Progenitor cell of endocrine pancreas (in vitro differentiated cells): ENCODE results near the gene SYPL1. TPM values are rescaled to one million over a fixed set of nuclear protein-coding genes. Genes with fewer than 3 reads are reported as not detected.
"Not testable (repeated sequence)": the region's sequence is repeated elsewhere in the genome, so short reads cannot be mapped to it uniquely, and the experiment has no call there.

ENCODE experiments used
- DNase-seq: peaks from one replicate; pipeline ENCODE4 v3.0.0; 2021; ENCODE audit warnings: low spot score; ENCODE audit not compliant: unreplicated experiment
- H3K27ac Mint-ChIP-seq: 2 replicates; pipeline ENCODE4 v1.8.0; 2021; ENCODE audit warnings: mild to moderate bottlenecking, moderate library complexity, mixed read lengths
- H3K27me3 Mint-ChIP-seq: 2 replicates; pipeline ENCODE4 v1.8.0; 2021; ENCODE audit warnings: mixed read lengths
- H3K36me3 Mint-ChIP-seq: 2 replicates; pipeline ENCODE4 v1.8.0; 2022; ENCODE audit warnings: mixed read lengths; ENCODE audit not compliant: insufficient read depth
- H3K4me1 Mint-ChIP-seq: 2 replicates; pipeline ENCODE4 v1.8.0; 2021; ENCODE audit warnings: low read depth, mixed read lengths
- H3K4me3 Mint-ChIP-seq: 2 replicates; pipeline ENCODE4 v1.8.0; 2021; ENCODE audit warnings: low read depth, mild to moderate bottlenecking, moderate library complexity, mixed read lengths
- H3K9me3 Mint-ChIP-seq: 2 replicates; pipeline ENCODE4 v1.8.0; 2021; ENCODE audit warnings: low read depth, mixed read lengths
- CTCF ChIP-seq: fragments of 200-600 bp; sonication (generic); IDR thresholded peaks from one replicate; pipeline ENCODE4 v1.5.0; 2021; ENCODE audit warnings: antibody characterized with exemption, mild to moderate bottlenecking; ENCODE audit not compliant: unreplicated experiment
- total RNA-seq: library from RNA; stranded (reverse); gene quantifications from 2 replicates; pipeline ENCODE4 v1.2.1, GENCODE V29; 2021

Gene SYPL1
- total RNA-seq, 1 donor from 2014 or later: 60.3 TPM

GRCh38 chr7:106139265-106140251, 27.4 kb upstream of the SYPL1 start:
- Mint-ChIP-seq H3K9me3 (no peaks in the 10 kb centered on the region), H3K27ac (no peak overlapping the region), H3K4me3 (no peak overlapping the region), H3K27me3 (peaks cover 10% of the 10 kb centered on the region), H3K4me1 (no peaks in the 10 kb centered on the region), H3K36me3 (no peaks in the 10 kb centered on the region)
- TF ChIP-seq CTCF: no peak
- no peak for DNase-seq

- H3K27ac Mint-ChIP-seq: no peak overlapping the region
- H3K4me1 Mint-ChIP-seq: no peaks in the 10 kb centered on the region
- no peak for TF ChIP-seq CTCF
- H3K4me3 Mint-ChIP-seq: no peak overlapping the region
- DNase-seq: no peak
- H3K27me3 Mint-ChIP-seq: peaks cover 10% of the 10 kb centered on the region
- no peaks in the 10 kb centered on the region for H3K36me3 Mint-ChIP-seq
- no peaks in the 10 kb centered on the region for H3K9me3 Mint-ChIP-seq
Measured at GRCh38 chr7:106138776-106139175, 26.7 kb upstream of the SYPL1 start.

- DNase-seq, H3K27ac Mint-ChIP-seq, H3K36me3 Mint-ChIP-seq, H3K9me3 Mint-ChIP-seq, H3K4me1 Mint-ChIP-seq, H3K4me3 Mint-ChIP-seq: not testable (repeated sequence)
- H3K27me3 Mint-ChIP-seq: peaks cover 10% of the 10 kb centered on the region
Measured at GRCh38 chr7:106138181-106138580, 26.1 kb upstream of the SYPL1 start.

- H3K4me3 Mint-ChIP-seq: no peak overlapping the region
- H3K27me3 Mint-ChIP-seq: peaks cover 14% of the 10 kb centered on the region
- H3K36me3 Mint-ChIP-seq: no peaks in the 10 kb centered on the region
- no peaks in the 10 kb centered on the region for H3K4me1 Mint-ChIP-seq
- H3K27ac Mint-ChIP-seq: no peak overlapping the region
- DNase-seq: no peak
- no peaks in the 10 kb centered on the region for H3K9me3 Mint-ChIP-seq
- TF ChIP-seq CTCF: no peak
Measured at GRCh38 chr7:106134241-106134640, 22.1 kb upstream of the SYPL1 start.

- Mint-ChIP-seq H3K9me3 (no peaks in the 10 kb centered on the region), H3K4me1 (peaks cover 3% of the 10 kb centered on the region), H3K36me3 (no peaks in the 10 kb centered on the region), H3K4me3 (no peak overlapping the region), H3K27ac (peak overlapping the region; percentile 25), H3K27me3 (peaks cover 10% of the 10 kb centered on the region)
- no peak for TF ChIP-seq CTCF
- no peak for DNase-seq
Measured at GRCh38 chr7:106129291-106129690, 17.2 kb upstream of the SYPL1 start.

- Mint-ChIP-seq H3K27me3 (peaks cover 10% of the 10 kb centered on the region), H3K4me3 (no peak overlapping the region), H3K9me3 (no peaks in the 10 kb centered on the region), H3K27ac (peak overlapping the region; percentile 25), H3K36me3 (no peaks in the 10 kb centered on the region), H3K4me1 (peaks cover 8% of the 10 kb centered on the region)
- no peak for DNase-seq
- TF ChIP-seq CTCF: no peak
Measured at GRCh38 chr7:106128836-106129235, 16.7 kb upstream of the SYPL1 start.
